Right ventricle myocardium superior (tissue), 1 donor: ENCODE data around the gene PDLIM3. TPM values are rescaled to one million over a fixed set of nuclear protein-coding genes. Genes with fewer than 3 reads are reported as not detected.

Source experiments
- ATAC-seq: fragments of 200-7000 bp; cut with Tn5 transposase; one replicate; pipeline ENCODE4 v1.9.1; 2020; ENCODE audit warnings: mild to moderate bottlenecking; ENCODE audit not compliant: poor library complexity
- DNase-seq: peaks from one replicate; pipeline ENCODE4 v3.0.0-alpha.2; 2020
- intact Hi-C: fragments of 100-400 bp; cut with DNase I; formaldehyde crosslinking; loops from one replicate; pipeline ENCODE4 v1.11.2; 2022
- total RNA-seq: library from RNA; stranded (reverse); fragmentation: NEBNext Ultra II Directional; extraction: Animal tissue kit (Norgen Biotek cat#: 25700); gene quantifications from one replicate; pipeline ENCODE4 v1.2.1, GENCODE V29; 2021
- donor health status: DM: no; HTN: yes; CAD: no; lungs with severe emphysema.

PDLIM3 gene
- total RNA-seq, 1 donor from 2014 or later = 208 TPM

GRCh38 chr4:185461565-185461964 is 73.7 kb downstream of the PDLIM3 start:
- ATAC-seq = no peak
- intact Hi-C loops = loop anchor here (10.0 kb wide), 1 partner anchor 573 kb away; no protein-coding TSS in a partner anchor
- no peak for DNase-seq

- no peak for DNase-seq
- intact Hi-C loops = no loop called here
- ATAC-seq = no peak
Observed at GRCh38 chr4:185457136-185457535, 78.2 kb downstream of the PDLIM3 start.

- DNase-seq (no peak), ATAC-seq (no peak)
- intact Hi-C loops = no loop called here
Observed at GRCh38 chr4:185456131-185456530, 79.2 kb downstream of the PDLIM3 start.

Other genes with a start within 250 kb of the PDLIM3 start
- 2.6 TPM for gene LRP2BP, start 139.6 kb downstream of the PDLIM3 start, total RNA-seq
- gene ANKRD37, start 138.7 kb downstream of the PDLIM3 start, total RNA-seq = 22.1 TPM
- gene UFSP2, start 109.5 kb downstream of the PDLIM3 start, total RNA-seq = 49.4 TPM
- 1.6 TPM for gene CCDC110, start 63.8 kb downstream of the PDLIM3 start, total RNA-seq